ENCODE results near the gene DRAP1.

The DRAP1 gene

GRCh38 chr11:65965986-65966762, 46.9 kb downstream of the DRAP1 start:
- no peak for DNase-seq

- no peak for DNase-seq
These were observed 48.2 kb downstream of the DRAP1 start for GRCh38 chr11:65967329-65967934.

GRCh38 chr11:65968600-65969482, 49.6 kb downstream of the DRAP1 start:
- no peak for DNase-seq

All from NCI-H1417 (cell line).